HG03354 (cell line): ENCODE measurements around the gene RHOBTB3.
A peak's percentile ranks its signal among the peaks of the same experiment; 100 is the strongest.
"Not testable (repeated sequence)": the region's sequence is repeated elsewhere in the genome, so short reads cannot be mapped to it uniquely, and the experiment has no call there.

Source experiments
- ATAC-seq: cut with Tn5 transposase; IDR thresholded peaks from one replicate; pipeline ENCODE4 v1.9.1; 2021; ENCODE audit warnings: mild to moderate bottlenecking; ENCODE audit not compliant: unreplicated experiment, poor library complexity, severe bottlenecking

RHOBTB3 gene, protein sequence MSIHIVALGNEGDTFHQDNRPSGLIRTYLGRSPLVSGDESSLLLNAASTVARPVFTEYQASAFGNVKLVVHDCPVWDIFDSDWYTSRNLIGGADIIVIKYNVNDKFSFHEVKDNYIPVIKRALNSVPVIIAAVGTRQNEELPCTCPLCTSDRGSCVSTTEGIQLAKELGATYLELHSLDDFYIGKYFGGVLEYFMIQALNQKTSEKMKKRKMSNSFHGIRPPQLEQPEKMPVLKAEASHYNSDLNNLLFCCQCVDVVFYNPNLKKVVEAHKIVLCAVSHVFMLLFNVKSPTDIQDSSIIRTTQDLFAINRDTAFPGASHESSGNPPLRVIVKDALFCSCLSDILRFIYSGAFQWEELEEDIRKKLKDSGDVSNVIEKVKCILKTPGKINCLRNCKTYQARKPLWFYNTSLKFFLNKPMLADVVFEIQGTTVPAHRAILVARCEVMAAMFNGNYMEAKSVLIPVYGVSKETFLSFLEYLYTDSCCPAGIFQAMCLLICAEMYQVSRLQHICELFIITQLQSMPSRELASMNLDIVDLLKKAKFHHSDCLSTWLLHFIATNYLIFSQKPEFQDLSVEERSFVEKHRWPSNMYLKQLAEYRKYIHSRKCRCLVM

DNA sequence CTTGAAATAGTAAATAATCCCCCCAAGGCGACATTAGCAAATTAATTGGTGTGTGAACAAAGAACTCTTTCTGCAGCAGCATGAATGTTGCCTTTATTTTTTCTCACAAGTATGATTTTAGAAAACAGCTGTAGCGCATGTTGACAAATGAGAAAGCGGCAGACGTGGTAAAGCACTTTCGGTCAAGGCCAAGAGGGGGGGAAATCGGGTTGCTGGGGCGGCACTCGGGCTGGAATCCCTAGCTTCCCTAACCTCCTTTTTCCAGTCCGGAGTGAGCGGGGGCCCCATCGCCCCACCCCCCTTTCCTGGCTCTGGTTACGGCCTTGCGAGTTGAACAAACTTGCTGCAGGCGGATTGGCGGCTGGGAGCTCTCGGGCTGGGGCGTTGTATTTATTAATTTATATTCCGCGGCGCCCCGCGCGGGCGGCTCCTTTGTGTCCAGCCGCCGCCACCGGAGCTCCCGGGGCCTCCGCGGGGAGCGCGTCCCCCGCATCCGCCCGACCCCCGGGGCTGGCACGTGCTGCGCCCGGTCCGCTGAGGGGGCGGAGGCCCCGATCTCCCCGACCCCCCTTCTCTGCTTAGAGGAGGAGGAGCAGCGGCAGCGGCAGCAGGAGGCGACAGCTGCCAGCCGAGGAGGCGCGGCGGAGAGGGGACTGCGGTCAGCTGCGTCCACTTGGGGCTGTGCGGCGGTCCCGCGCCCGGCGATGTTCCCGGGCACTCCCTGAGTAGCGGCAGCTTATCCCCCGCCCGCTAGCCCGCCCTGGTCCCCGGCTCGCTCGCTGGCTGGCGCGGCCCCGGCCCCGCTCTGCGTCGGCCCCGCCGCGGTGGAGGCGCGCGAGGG lies at the start of gene RHOBTB3:
TSS of gene RHOBTB3 (plus strand) at position 607 of the 841 bp plus-strand sequence. CDS start 347 bp downstream, outside the sequence.
- ATAC-seq = peak; percentile 58

DNA sequence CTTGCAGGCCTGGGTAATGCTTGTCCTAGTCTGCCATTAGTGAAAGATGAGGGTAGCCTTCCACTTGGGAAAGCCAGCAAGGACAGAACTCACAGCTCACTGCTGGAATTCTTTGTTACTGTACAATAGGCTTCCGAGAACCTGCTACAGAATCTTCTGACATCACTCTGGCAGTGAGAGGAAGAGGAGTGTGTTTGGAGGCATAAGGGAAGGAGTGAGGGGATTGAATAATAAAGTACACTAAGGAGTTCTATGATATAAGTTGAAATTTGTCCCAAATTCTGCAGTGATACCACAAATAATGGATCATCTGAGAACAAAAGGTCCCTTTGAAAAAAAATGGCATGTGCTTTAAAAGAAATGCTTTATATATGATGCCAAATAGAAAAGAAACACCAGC lies 48.2 kb upstream of the RHOBTB3 start, which contains the start of gene SPATA9:
TSS of gene SPATA9 (minus strand) at position 101 of the 400 bp plus-strand sequence. CDS start 137 bp downstream, outside the sequence.
- no peak for ATAC-seq

DNA sequence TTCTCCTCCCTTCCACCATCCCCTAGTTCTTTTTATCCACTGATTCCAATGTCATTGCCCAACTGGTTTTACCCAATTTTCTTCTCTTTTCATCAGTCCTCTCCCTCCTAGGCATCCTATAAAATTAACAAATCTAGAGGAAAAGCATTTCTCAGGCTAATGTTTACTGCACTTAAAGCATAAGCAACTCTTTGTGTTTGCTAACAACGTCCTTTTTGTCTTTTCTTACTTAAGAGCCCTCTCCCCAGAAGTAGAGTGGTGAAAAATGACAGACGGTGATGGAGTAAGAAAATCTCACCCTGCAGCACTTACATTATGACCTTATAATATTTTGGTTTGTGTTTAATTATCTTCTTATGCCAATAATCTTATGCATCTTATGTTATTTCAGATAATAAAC lies 46.8 kb upstream of the RHOBTB3 start:
- no peak for ATAC-seq

DNA sequence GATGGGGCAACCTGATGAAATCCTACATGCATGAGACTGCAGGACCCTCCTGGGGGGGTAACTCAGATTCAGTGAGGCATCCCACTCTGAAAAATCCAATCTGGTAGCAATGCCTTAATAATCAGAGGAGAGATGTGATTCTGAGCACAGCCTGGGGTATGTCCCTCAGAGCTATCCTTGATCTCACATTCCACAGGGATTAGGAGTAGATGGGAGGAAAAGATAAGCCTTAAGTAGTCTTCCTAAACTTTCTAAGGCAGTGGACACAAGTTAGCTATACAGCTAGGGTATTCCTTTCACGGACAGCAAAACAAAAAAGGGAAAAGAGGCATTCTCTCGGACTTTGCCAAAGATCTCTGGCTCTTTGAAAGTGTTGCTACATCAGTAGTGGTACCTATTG lies 44.5 kb upstream of the RHOBTB3 start:
- ATAC-seq = no peak

DNA sequence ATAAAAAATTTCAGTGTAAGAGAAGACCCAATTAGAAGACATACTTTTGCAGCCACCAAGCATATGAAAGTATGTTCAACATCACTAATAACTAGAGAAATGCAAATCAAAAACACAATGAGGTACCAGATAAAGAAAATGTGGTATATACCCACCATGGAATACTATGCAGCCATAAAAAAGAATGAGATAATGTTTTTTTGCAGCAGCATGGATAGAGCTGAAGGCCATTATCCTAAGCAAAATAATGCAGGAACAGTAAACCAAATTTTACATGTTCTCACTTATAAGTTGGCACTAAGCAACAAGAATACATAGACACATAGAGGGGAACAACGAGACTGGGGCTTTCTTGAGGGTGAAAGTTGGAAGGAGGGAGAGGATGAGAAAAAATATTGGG lies 41.5 kb upstream of the RHOBTB3 start:
- ATAC-seq = no peak

DNA sequence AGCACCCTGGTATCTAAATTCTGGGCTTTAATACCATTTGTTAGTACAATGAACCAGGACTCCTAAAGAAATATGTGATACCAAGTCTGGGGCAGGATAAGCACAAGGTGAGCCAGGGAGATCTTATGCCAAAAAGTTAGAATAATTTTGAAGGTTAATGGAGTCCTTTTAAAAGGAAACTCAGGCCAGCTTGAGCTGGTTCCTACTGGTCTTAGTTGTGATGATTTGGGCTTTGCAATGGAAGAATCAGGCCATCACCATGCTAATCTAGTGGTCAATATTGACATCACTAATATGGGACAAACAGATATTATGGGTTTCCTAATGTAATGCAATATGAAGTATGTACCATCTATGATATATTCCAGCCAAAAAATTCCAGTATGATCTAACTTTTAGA lies 40.8 kb upstream of the RHOBTB3 start:
- no peak for ATAC-seq

DNA sequence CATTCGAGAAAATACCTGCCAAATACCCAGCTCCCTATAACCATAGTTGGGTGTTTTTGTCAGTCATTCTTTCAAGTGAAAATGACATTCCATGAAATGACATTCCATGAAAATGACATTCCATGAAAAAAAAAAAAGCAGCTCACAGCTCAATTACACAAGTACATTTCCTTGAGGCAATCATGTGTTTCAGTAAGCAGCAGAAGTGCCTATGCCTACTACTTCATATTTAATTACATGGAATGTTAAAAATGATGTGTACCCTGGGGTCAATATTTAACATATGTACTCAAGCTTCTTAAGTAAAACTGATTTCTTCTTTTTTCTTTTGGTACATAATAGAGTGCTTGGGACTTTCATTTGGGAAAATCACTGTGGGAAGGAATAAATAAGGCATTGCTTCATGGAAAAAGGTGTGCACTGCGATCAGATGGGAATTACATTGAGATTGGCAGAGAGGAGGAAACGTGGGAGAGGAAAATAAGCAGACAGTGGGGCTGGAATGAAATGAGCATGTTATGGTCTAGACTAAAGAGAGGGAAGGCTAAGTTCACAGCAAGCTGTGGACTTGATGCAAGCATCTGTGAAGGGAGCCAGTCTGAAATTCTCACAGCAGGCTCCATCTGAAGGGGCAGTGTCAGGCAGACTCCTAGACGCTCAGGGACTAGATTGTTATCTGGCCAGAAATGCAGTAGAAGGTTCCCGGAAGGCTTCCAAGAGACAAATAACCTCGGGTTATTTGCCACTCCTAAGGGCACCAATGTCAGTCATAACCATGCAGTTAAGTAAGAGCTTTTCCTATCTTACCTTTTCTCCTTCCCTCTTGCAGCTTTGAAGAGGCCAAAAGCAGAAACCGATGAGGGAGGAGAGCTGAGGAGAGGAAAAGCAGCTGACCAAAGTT lies 33.1 kb upstream of the RHOBTB3 start:
- no peak for ATAC-seq

DNA sequence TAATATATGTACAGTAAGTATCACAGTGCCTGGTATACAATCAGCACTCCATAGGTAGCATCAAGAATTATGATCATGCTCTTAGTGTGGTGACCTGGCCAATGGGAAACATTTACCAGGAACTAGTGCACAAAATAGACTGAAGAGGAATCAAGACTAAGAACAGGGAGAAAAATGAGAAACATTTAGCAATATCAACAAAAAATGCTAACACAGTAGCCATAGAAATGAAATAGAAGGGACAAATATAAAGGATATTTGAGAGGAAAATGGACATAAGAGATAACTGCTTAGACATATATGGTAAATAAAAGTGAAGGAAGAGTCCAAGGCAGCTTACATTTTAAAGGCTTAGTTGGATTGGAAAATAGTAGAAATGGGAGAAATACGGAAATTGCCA lies 31.8 kb upstream of the RHOBTB3 start:
- ATAC-seq = no peak

DNA sequence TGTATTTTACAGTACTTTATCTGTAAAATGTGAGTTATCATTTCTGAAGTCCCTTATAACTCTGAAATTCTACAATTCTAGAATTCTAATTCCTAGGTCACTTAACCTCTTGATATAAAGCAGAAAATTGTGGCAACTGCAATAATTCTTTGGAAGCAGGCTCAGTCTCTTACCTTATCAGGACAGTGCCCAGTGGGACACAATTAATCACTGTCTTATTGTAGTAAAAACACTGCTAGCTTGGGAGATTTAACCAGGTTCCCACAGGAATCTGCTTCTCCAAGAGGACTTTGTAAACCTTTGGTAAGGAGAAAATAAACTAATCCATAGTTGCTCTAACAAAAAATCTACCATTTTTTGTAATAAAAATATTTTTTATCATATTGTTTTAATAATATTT lies 30.1 kb upstream of the RHOBTB3 start:
- ATAC-seq = no peak

DNA sequence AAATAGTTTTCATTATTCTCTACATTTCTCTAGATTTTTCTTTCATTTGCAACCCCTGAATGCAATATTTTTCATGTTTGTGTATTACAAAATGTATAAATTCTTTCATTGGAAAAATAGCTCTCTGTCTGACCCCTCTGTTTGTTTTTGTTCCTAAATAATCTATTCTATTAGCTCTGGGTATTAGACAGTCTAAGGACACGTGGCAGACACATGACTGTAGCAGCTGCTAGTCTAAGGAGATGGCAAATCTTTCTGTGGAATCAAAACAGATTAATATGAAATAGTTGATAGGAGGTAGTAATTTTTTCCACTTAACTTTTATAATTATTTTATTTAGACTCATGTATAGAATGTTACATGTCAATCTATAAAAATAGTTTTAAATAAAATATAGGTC lies 27.0 kb upstream of the RHOBTB3 start:
- ATAC-seq = no peak

DNA sequence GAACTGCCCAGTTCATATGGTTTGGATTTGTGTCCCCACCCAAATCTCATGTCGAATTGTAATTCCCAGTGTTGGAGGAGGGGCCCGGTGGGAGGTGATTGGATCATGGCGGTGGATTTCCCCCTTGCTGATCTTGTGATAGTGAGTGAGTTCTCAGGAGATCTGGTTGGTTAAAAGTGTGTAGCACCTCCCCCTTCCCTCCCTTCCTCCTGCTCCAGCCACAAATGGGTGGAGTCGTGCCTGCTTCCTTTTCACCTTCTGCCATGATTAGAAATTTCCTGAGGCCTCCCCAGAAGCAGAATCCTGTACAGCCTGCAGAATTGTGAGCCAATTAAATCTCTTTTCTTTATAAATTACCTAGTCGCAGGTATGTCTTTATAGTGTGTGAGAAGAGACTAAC lies 24.9 kb upstream of the RHOBTB3 start:
- ATAC-seq = not testable (repeated sequence)

DNA sequence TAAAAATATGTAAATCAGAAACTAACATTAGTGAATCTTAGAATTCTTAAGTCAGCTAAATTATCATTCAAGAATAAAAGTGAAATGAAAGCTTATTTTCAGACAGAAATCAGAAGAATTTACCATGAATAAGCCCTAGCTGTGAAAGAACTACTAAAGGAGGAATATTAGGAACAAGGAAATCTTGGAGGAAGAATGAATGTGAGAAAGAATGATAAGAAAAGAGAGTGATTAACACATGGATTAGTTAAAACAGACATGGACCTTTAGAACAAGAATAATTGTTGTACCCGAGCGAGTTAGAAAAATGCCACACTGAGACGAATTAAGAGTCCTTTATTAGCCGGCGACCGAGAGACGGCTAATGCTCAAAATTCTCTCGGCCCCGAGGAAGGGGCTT lies 24.1 kb upstream of the RHOBTB3 start:
- no peak for ATAC-seq

DNA sequence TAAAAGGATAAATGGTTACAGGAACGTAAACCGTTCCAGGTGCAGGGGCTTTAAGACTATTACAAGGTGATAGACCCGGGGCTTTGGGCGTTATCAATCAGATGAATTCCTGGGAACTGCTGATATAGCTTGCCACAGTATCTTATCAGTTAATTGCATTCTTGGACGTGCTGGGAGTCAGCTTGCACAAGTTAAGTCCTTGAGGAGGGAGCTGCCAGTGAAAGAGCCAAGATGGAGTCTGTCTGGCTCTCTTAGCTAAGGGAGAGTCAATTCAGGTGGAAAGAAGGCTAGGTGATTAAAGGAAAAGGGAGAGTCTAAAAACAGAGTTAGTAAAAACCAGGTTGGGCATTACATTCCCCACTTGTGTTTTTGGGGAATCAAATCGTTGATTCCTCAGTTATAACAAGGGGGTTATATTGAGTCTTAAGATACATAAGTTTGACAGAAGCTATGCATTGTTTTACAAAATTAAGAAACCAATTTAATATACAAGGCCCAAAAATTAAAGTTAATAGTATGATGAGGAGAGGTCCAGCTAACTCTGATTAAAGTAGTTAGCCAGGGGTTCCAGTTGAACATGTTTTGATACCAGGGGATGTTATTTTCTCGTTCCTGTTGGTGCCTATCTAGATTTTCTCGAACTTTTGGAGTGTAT lies 23.5 kb upstream of the RHOBTB3 start:
- not testable (repeated sequence) for ATAC-seq

DNA sequence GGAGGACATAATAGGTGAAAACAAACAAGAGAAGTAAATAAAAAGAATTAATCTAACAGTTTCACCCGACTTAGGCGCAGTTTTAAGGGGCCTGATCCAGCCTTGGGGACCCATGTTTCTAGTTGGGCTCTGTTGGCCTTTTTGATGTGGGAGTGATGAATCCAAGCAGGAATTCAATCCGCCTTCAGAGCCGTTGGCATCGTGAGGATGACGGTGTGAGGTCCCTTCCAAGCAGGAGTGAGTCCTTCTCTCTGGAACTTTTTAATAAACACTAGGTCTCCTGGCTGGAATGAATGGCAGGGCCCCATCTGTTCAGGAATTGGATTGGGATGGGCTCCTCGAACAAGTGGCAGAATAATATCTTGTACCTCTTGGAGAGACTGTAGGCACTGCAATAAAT lies 22.3 kb upstream of the RHOBTB3 start:
- ATAC-seq = no peak

DNA sequence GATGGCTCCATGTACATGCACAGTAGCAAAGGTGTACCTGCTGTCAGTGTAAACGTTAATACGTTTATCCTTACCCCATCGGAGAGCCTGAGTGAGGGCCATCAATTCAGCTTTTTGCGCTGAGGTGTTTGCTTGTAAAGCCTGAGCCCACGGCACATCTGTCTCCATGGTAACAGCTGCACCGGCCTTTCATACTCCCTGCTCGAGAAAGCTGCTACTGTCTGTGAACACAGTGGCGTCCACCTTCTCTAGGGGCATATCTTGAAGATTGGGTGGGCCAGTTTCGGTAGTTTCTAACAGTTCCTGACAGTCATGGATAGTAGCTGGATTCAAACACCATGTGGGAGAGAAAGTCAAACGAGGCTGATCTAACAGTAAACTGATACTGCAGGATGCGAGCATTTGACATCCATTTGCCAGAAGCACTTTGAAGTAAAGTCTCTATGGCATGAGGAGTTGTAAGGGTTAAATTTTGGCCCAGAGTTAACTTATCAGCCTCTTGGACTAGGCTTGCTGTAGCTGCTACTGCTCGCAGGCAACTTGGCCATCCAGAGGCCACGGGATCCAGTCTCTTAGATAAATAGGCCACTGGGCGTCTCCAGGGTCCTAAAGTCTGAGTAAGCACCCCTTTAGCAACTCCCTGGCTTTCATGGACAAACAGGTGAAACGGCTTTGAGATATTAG lies 21.0 kb upstream of the RHOBTB3 start:
- no peak for ATAC-seq

DNA sequence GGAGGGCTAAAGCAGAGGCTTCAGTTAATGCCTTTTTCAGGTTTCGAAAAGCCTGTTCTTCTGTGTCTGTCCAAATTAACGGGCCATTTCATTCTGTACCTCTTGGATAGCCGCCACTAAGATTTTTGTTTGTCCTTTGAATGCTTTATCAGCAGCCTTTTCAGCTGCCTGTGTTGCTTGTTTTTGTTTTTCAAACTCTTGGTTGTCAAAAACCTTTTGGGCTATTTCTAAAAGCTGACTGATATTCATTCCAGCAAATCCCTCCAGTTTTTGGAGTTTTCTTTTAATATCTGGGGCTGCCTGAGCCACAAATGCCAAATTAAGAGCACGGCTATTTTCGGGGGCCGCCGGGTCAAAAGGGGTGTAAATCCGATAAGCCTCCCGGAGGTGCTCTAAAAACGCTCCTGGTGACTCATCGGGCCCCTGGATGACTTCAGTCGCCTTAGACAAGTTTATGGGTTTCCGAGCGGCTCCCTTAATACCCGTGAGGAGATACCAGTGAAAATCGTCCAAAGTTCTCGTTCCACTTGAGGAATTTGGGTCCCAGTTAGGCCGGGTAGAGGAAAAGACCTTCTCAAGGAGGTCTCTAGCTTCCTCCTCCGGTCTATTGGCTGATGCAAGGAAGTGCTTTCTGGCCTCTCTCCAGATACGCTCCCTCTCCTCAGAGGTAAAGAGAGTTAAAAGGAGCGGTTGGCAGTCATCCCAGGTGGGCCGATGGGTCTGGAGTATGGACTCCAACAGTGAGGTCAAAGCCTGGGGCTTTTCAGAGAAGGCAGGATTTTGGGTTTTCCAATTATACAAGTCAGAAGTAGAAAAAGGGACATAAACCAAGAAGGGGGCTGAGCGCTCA lies 20.3 kb upstream of the RHOBTB3 start:
- ATAC-seq = not testable (repeated sequence)

DNA sequence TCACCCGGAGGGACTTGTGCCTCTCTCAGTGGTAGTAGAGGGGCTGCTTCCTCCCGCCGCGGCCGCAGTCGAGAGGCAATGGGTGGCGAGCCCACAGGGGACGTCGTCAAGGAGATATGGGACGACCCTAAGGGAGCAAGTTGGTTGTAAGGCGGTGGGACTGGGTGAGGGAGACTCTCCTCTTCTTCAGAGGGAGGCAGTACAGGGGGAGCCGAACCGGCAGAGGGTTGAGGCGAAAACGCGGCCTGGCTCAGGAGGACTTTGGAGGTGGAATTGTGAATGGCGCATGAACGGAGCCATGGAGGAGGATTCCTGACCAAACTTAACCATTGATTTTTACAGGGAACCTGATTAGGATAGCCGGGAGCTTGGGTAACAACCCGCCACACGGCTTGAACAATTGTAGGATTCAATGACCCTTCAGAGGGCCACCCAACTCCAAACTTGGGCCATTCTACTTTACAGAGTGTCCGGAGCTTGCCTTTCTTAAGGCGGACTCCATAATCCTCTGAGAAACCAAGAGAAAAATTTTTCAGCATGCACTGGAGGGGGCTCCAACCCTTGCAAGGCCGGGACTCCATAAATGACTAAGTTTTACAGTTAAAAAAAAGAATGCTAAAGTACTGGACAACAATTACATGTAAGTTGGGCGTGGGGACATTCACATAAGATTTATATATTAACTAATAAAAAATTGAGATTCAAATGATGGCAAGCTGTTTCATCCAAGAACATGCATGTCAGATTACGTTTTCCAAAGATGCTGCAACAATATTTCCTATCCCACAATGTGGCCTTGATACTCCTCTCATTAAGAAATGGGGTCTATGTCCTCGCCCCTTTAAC lies 19.4 kb upstream of the RHOBTB3 start:
- ATAC-seq = no peak
